Right cardiac atrium (tissue), 5 donors: ENCODE results near the gene DAG1. TPM values are rescaled to one million over a fixed set of nuclear protein-coding genes. Genes with fewer than 3 reads are reported as not detected.

Source experiments
- ATAC-seq, 2 donors: fragments of 200-7000 bp; cut with Tn5 transposase; one replicate each; pipeline versions ENCODE4 v1.8.0 to v1.9.1; 2020; ENCODE audit warnings: moderate library complexity in 2 of 2, mild to moderate bottlenecking in 1 of 2
- DNase-seq, 3 donors: peaks; one replicate each; pipeline ENCODE4 v3.0.0-alpha.2; 2020
- H3K27ac ChIP-seq: one replicate; pipeline ENCODE4 v1.5.1; 2013; ENCODE audit warnings: mild to moderate bottlenecking, low read length, control low read depth, moderate library complexity
- H3K27me3 ChIP-seq: one replicate; pipeline ENCODE4 v1.6.1; 2013; ENCODE audit not compliant: control insufficient read depth, insufficient read depth
- H3K4me1 ChIP-seq: one replicate; pipeline ENCODE4 v1.6.1; 2013; ENCODE audit warnings: low read length; ENCODE audit not compliant: control insufficient read depth, insufficient read depth
- H3K4me3 ChIP-seq: one replicate; pipeline ENCODE4 v1.5.1; 2013; ENCODE audit warnings: low read length, control low read depth
- H3K9me3 ChIP-seq: one replicate; pipeline ENCODE4 v1.6.1; 2013; ENCODE audit warnings: low read length; ENCODE audit not compliant: control insufficient read depth
- WGBS: extraction: QIAGEN DNeasy Blood & Tissue Kit; methylation state at CpG from one replicate; pipeline ENCODE4 v1.1.7; 2013; 5-methylcytosine and 5-hydroxymethylcytosine counted together
- intact Hi-C, 4 donors: fragments of 100-400 bp; cut with DNase I; formaldehyde crosslinking; loops; one replicate each; pipeline versions ENCODE4 v1.11.0 to v1.14.0; 2022 to 2023
- polyA plus RNA-seq: library from polyadenylated mRNA; stranded (reverse); fragments of 200-250 nt; gene quantifications from one replicate; pipeline ENCODE4 v1.2.3, GENCODE V29; 2013
- total RNA-seq, 4 donors: library from RNA; stranded (reverse); fragmentation: NEBNext Ultra II Directional; extraction: Animal tissue kit (Norgen Biotek cat#: 25700); gene quantifications; one replicate each; pipeline ENCODE4 v1.2.1, GENCODE V29; 2021
- donor health status: healthy with polysubstance abuse.
- donor health status: DM: no; HTN: yes; CAD: no.
- donor health status: DM: no; HTN: no; CAD: no.
- donor health status: DM: no; HTN: yes; CAD: no; lungs with severe emphysema.
- donor health status: DM: yes; HTN: yes; CAD: no.

DAG1 gene
- total and polyA plus RNA-seq, 5 donors: 64.0 to 141 (median 120) TPM

DNA sequence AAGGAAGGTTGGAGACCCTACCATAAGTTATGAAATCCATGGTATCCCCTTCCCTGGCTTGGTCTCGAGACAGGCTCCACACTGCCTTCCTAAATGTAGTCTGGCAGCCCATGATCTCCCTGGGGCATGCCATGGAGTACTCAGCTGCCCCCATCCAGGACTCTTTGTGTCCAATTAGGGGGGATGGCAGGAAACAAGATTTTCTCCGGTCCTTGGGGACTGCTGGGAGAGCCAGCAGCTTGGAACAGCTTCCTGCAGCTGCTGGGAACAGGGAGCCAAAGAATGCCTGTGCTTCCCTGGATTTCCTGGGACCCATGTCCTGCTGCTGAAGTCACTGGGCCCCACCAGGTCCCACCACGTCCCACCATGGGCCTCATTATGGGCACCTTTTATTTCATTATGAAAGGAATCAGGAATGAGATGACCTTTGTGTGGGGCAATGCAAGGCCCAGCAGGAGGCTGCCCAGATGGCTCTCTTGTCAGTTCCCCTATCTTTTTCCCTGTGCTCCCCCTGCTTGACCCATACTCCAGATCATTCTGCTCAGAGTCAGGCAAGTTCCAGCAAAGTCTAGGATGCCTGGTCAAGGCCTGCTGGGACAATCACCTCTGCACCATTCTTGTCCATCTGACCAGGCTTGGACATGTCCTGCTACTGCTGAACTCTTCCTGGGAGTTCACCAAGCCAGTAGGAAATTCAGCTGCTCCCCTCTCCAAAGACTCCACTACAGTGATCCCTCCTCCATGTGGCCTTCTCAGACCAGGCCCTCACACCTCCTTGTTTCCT is 15.0 kb upstream of the DAG1 start:
- H3K27me3 ChIP-seq: no peaks in the 10 kb centered on the region
- peak; percentile 40 to 75 (median 69) for DNase-seq
- H3K27ac ChIP-seq: no peak overlapping the region
- no peak overlapping the region for H3K4me3 ChIP-seq
- 25% methylated on average over 3 of the region's 3 CpGs for WGBS
- ATAC-seq: peak; percentile 60 to 71
- H3K4me1 ChIP-seq: peaks cover under 1% of the 10 kb centered on the region
- intact Hi-C loops: loop anchor here in 1 of 4 donors (10.0 kb wide), 1 partner anchor 280 kb away; the partner anchor contains the start of gene KLHDC8B
- no peaks in the 10 kb centered on the region for H3K9me3 ChIP-seq

DNA sequence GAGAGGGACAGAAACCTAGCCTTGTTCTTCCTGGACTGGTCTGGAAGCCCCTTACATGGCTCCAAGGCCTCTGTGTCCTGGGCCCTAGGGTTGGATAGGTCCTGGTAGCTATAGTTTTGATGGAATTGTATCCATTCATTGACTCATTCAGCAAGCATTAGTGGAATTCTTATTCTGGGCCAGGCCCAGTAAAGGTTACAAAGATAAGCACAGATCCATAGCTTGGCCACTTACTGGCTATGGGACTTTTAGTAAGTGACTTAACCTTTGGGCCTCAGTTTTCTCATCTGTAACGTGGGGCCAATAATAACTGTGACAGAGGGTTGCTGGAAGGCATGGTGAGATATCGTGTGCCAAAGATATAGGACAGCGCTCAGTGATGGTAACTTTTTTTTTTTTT is 13.6 kb upstream of the DAG1 start:
- WGBS: 88% methylated on average over 3 of the region's 3 CpGs
- Histone ChIP-seq H3K27ac (no peak overlapping the region), H3K9me3 (no peaks in the 10 kb centered on the region), H3K4me1 (peaks cover 5% of the 10 kb centered on the region), H3K27me3 (no peaks in the 10 kb centered on the region), H3K4me3 (no peak overlapping the region)
- intact Hi-C loops: loop anchor here in 1 of 4 donors (10.0 kb wide), 1 partner anchor 282 kb away; the partner anchor contains the start of gene KLHDC8B
- ATAC-seq: no peak
- no peak for DNase-seq

DNA sequence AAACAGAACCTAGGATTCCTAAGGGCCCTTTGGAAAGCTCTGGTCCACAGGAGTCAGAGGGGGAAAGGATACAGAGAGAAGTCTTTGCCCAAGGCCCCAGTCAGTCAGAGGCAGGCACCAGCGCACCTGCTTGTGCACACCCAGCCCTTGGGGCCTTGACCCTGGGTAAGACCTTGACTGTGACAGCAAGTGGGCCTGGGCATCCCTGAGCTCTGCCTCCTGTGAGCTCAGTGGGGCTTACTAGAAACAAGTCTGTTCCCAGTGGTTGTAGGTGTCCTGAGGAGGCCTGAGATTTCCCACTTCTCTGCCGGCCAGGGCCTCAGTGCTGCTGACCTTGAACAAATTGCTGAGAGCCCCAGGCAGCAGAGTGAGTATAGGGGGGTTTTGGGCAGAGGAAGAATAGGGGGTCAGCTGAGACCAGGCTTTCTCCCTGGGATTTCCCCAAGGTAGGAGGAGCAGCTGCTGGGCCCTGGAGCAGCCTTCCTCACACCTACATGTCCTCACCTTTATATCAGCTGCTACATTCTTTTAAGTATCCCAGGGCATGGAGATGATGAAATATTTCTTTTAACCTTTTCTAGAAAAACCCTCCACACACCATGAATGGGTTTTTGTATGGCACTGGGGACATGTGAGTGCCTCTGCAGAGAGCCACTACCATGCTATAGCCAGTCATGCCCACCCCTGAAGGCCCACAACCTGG is 9.7 kb upstream of the DAG1 start:
- Histone ChIP-seq H3K4me3 (no peak overlapping the region), H3K27me3 (no peaks in the 10 kb centered on the region), H3K9me3 (no peaks in the 10 kb centered on the region), H3K4me1 (peaks cover 9% of the 10 kb centered on the region), H3K27ac (peak overlapping the region; percentile 13)
- 80% methylated on average over 2 of the region's 2 CpGs for WGBS
- intact Hi-C loops: loop anchor here in 1 of 4 donors (10.0 kb wide), 1 partner anchor 214 kb away; the partner anchor contains the start of gene APEH
- no peak for DNase-seq
- ATAC-seq: no peak

DNA sequence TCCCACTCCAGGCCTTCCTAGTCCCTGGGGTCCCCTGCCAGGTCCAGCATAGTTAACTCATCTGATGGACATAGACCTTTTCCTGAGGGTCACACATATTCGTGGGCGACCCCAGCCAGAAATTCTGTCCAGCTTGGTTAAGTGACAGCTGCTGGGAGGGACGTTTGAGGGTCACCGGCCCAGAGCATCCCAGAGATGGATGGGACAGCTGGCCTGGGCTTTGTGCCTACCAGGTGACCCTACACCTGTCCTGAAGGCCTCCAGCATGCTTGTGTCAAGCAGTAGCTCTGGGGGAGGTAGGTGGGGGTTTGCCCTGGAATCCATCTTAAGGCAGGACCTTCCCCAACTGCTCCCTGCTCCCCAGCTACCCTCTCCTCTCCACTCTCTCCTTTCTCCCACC is 9.1 kb upstream of the DAG1 start:
- peaks cover 14% of the 10 kb centered on the region for H3K4me1 ChIP-seq
- WGBS: 83% methylated on average over 4 of the region's 4 CpGs
- no peaks in the 10 kb centered on the region for H3K27me3 ChIP-seq
- no peaks in the 10 kb centered on the region for H3K9me3 ChIP-seq
- no peak for DNase-seq
- H3K27ac ChIP-seq: no peak overlapping the region
- no peak for ATAC-seq
- H3K4me3 ChIP-seq: no peak overlapping the region
- intact Hi-C loops: loop anchor here in 1 of 4 donors (10.0 kb wide), 1 partner anchor 214 kb away; the partner anchor contains the start of gene APEH

DNA sequence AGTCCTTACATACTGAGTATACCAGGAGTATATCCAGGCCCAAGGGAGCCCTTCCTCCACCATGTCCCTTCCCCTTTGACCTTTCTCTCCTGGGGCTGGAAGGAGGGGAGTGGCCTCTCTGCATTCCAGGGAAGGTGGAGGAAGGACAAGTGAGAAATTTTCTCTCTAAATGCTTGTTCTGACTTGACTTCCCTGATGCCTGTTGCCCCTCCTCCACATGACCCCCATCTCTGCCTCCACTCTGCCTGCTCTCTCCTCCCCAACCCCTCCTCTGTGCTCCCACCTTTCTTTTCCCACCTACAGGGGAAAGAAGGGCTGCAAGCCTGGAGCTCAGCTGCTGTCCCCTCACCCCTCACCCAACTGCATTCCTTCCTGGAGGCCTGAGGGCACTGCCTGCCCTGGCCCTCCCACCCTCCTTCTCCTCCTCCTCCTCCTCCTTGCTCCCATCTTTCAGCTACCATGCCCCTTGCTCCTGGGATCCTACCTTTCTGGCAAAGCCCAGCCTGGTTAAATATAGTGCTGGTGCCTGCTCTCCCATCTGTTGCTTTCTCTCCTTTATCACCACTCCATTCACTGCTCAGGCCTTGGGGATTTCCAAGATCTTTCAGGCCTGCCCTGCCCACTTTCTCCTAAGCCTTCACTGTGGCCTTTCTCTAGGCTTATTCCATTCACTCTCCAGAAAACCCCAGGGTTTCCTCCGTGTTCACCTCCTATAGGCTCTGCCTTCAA is 8.5 kb upstream of the DAG1 start:
- no peak overlapping the region for H3K4me3 ChIP-seq
- DNase-seq (no peak), ATAC-seq (no peak)
- H3K4me1 ChIP-seq: peaks cover 15% of the 10 kb centered on the region
- WGBS: 31% methylated on average over 1 of the region's 1 CpG
- no peaks in the 10 kb centered on the region for H3K27me3 ChIP-seq
- peak overlapping the region; percentile 54 for H3K27ac ChIP-seq
- intact Hi-C loops: loop anchor here in 1 of 4 donors (10.0 kb wide), 1 partner anchor 213 kb away; the partner anchor contains the start of gene APEH
- H3K9me3 ChIP-seq: no peaks in the 10 kb centered on the region

DNA sequence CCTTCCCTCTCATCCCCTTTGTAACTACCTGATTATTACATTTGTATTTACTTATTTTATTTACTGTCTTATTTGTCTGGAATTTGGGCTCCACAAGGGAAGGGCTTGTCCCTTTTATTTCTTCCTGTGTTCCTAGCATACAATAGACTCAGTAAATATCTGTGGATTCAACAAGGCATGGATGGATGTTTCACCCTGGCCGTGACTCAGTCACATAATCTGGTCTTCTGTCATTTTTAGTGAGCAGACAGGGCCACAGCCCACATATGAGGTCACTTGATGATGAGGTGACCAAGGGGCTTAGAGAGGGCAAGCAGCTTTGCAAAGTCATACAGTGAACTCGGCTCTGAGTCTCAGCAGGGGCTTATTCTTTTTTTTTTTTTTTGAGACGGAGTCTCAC is 7.8 kb upstream of the DAG1 start:
- H3K4me1 ChIP-seq: peaks cover 15% of the 10 kb centered on the region
- no peak for DNase-seq
- ATAC-seq: no peak
- intact Hi-C loops: loop anchor here in 1 of 4 donors (10.0 kb wide), 1 partner anchor 213 kb away; the partner anchor contains the start of gene APEH
- WGBS: 57% methylated on average over 3 of the region's 3 CpGs
- no peaks in the 10 kb centered on the region for H3K27me3 ChIP-seq
- H3K4me3 ChIP-seq: no peak overlapping the region
- no peaks in the 10 kb centered on the region for H3K9me3 ChIP-seq
- H3K27ac ChIP-seq: no peak overlapping the region

DNA sequence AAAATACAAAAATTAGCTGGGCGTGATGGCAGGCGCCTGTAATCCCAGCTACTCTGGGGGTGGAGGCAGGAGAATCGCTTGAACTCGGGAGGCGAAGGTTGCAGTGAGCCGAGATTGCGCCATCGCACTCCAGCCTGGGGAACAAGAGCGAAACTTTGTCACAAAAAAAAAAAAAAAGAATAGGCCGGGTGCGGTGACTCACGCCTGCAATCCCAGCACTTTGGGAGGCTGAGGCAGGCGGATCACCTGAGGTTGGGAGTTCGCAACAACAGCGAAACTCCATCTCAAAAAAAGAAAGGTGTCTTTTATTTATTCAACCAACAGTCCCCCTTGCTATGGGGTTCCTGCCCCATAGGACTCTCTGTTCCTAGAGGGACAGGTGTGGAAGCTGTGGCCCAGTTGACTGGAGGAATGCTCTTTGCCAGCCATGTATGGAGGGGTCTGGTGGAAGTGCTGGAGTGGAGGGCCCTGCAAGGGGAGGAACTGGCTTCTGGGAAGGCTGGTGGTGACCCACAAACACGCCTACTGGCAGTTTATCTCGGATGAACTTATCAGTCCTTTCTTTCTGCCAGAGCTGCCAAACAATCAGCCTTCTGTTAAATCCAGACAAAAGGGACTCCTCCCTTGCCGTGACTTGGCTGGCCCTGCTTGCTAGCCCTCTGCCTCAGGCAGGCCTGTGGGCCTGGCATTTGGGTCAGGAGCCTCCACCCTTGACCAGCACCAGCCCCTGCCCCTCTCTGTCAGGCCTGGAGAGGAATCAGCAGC is 4.6 kb upstream of the DAG1 start:
- no peaks in the 10 kb centered on the region for H3K27me3 ChIP-seq
- ATAC-seq (peak in 1 of 2 donors; percentile 7), DNase-seq (peak; percentile 81 to 87 (median 85))
- intact Hi-C loops: loop anchor here in 1 of 4 donors (10.0 kb wide), 1 partner anchor 209 kb away; the partner anchor contains the start of gene APEH
- H3K27ac ChIP-seq: peak overlapping the region; percentile 93
- no peaks in the 10 kb centered on the region for H3K9me3 ChIP-seq
- no peak overlapping the region for H3K4me3 ChIP-seq
- H3K4me1 ChIP-seq: peaks cover 16% of the 10 kb centered on the region
- 81% methylated on average over 18 of the region's 18 CpGs for WGBS

DNA sequence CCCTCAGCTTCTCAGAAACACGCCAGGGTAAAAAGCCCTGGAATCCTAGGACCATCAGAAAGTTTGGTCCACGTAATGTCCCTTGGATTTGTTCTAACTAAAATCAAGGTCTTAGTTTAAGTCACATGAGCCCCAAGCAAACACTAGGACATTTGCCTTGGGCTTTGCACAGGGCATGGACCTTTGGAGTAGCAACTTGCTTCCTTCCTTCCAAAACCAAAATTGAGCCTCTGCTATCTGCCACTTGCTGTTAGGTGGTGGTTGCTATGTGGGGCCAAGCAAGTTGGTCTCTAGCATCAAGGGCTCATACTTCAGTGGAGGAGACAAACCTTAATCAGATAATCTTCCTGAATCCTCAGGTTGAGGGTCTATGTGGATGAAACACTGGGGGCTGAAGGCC is 4.0 kb upstream of the DAG1 start:
- DNase-seq: no peak
- H3K4me1 ChIP-seq: peaks cover 16% of the 10 kb centered on the region
- 46% methylated on average over 2 of the region's 2 CpGs for WGBS
- ATAC-seq: no peak
- peak overlapping the region; percentile 93 for H3K27ac ChIP-seq
- H3K27me3 ChIP-seq: no peaks in the 10 kb centered on the region
- intact Hi-C loops: loop anchor here in 1 of 4 donors (10.0 kb wide), 1 partner anchor 209 kb away; the partner anchor contains the start of gene APEH
- H3K9me3 ChIP-seq: no peaks in the 10 kb centered on the region
- H3K4me3 ChIP-seq: no peak overlapping the region

DNA sequence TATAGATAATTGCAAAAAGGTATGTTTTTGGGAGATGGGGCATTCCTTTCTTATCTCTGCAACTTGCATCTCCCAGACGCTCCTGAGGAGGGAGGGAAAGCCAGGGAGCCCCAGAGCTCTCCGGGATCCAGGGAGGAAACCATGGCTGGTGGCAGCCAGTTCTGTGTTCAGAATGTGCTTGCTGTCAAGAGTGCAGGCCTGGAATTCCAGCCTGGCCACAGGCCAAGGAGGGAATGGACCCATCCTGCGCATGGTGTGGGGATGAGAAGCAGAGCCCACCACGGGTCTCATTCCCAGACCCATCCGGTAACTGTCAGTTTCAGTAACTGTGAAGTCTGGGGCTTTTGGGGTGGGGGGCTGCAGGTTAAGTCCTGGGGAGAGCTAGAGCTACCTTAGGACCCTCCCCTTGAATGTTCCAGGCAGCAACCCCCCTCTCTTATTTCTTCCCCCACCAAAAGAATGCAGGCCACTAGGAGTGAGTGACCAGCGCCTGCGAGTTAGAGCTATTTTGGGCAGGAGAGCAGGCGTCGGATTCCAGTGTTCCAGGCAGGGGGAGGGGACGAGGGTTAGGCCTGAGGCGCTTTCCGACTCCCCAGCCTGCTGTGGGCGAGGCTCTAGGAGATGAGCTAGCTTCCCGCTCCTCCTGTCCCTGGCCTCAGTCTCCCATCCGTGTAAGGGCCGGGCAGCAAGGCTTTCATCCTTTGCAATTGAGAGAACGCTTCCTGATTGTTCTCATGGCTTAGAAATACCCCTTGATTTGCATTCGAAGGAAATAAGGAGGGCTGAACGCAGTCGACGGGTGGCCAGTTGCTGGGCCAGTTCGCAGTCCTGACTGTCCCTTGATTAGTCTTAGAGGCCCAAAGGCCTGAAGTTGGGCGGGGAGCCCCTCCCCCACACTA is 781 bp upstream of the DAG1 start:
- ATAC-seq: peak; percentile 71 to 75
- 5% methylated on average over 23 of the region's 23 CpGs for WGBS
- no peaks in the 10 kb centered on the region for H3K27me3 ChIP-seq
- DNase-seq: peak; percentile 83 to 92 (median 92)
- intact Hi-C loops: loop anchor here in 1 of 4 donors (10.0 kb wide), 1 partner anchor 206 kb away; the partner anchor contains the start of gene APEH
- H3K4me3 ChIP-seq: peak overlapping the region; percentile 37
- peaks cover 13% of the 10 kb centered on the region for H3K4me1 ChIP-seq
- no peaks in the 10 kb centered on the region for H3K9me3 ChIP-seq
- peak overlapping the region; percentile 100 for H3K27ac ChIP-seq
